H1 (cell line): Measurements from ENCODE around the gene ATG9B. TPM values are rescaled to one million over a fixed set of nuclear protein-coding genes. Genes with fewer than 3 reads are reported as not detected.

Experiments
- CTCF ChIA-PET: fragments of 300-600 bp; sonication (Branson Sonifier 250); formaldehyde crosslinking; loops from one replicate; lab custom pipeline; 2021; ENCODE audit not compliant: partially characterized antibody; lab: Charles Lee
- POLR2A ChIA-PET: fragments of 300-600 bp; sonication (Branson Sonifier 250); formaldehyde crosslinking; loops from one replicate; lab custom pipeline; 2021; ENCODE audit warnings: inconsistent platforms; ENCODE audit not compliant: partially characterized antibody; lab: Charles Lee
- DNase-seq, 2 experiments: peaks; one replicate each; pipeline versions ENCODE4 v3.0.0 to v3.0.0-alpha.2; 2010 to 2022; ENCODE audit warnings: low spot score in 2 of 2, low read depth in 1 of 2, mixed read lengths in 1 of 2
- FAIRE-seq: peaks from 2 replicates; lab custom pipeline; 2011; peaks lifted over from hg19 to GRCh38; lab: Jason Lieb, UNC
- H2AFZ ChIP-seq: 2 replicates; pipeline ENCODE4 v1.8.1; 2012; ENCODE audit warnings: low read length, inconsistent platforms
- H2AK5ac ChIP-seq: 2 replicates; pipeline ENCODE4 v1.6.1; 2013; ENCODE audit warnings: low read depth, low read length
- H2BK120ac ChIP-seq: replicated peaks from 2 replicates; pipeline ENCODE3; 2013; ENCODE audit warnings: low read depth, low read length, inconsistent platforms
- H2BK12ac ChIP-seq: 2 replicates; pipeline ENCODE4 v1.6.1; 2013; ENCODE audit warnings: low read depth, low read length
- H2BK15ac ChIP-seq: 2 replicates; pipeline ENCODE4 v1.6.1; 2013; ENCODE audit warnings: low read length
- H2BK20ac ChIP-seq: 2 replicates; pipeline ENCODE4 v1.6.1; 2013; ENCODE audit warnings: low read length
- H2BK5ac ChIP-seq: 2 replicates; pipeline ENCODE4 v1.6.1; 2013; ENCODE audit warnings: low read depth, low read length
- H3K14ac ChIP-seq: 2 replicates; pipeline ENCODE4 v1.6.1; 2013; ENCODE audit warnings: inconsistent platforms; ENCODE audit not compliant: insufficient read length
- H3K18ac ChIP-seq: 2 replicates; pipeline ENCODE4 v1.6.1; 2013; ENCODE audit warnings: low read length; ENCODE audit errors: extremely low read depth
- H3K23ac ChIP-seq: 2 replicates; pipeline ENCODE4 v1.6.1; 2013; ENCODE audit warnings: inconsistent platforms; ENCODE audit not compliant: insufficient read length
- H3K23me2 ChIP-seq: 2 replicates; pipeline ENCODE4 v1.6.1; 2013; ENCODE audit warnings: low read depth, low read length
- H3K27ac ChIP-seq: 2 replicates; pipeline ENCODE4 v1.6.1; 2011; ENCODE audit warnings: low read depth, low read length, inconsistent platforms
- H3K27me3 ChIP-seq, 4 experiments: replicated peaks in 1 of 4; 1 replicate in 1 of 4; 2 replicates in 3 of 4; pipeline versions ENCODE4 v1.6.1 to v1.8.1; 2011 to 2013; ENCODE audit warnings: low read length in 3 of 4, mild to moderate bottlenecking in 3 of 4, inconsistent platforms in 2 of 4, mixed read lengths in 2 of 4, moderate library complexity in 1 of 4; ENCODE audit not compliant: control insufficient read depth in 3 of 4, insufficient read depth in 3 of 4; ENCODE audit errors: extremely low read depth in 1 of 4
- H3K36me3 ChIP-seq, 4 experiments: 2 replicates each; pipeline versions ENCODE4 v1.6.1 to v1.8.1; 2011 to 2013; ENCODE audit warnings: mild to moderate bottlenecking in 4 of 4, low read length in 3 of 4, moderate library complexity in 2 of 4, control low read depth in 1 of 4, inconsistent platforms in 1 of 4; ENCODE audit not compliant: insufficient read depth in 4 of 4, control insufficient read depth in 2 of 4
- H3K4ac ChIP-seq: replicated peaks from 2 replicates; pipeline ENCODE3; 2013; ENCODE audit warnings: low read length, low read depth, mixed read lengths, inconsistent platforms; ENCODE audit not compliant: insufficient read length
- H3K4me1 ChIP-seq, 4 experiments: replicated peaks in 1 of 4; 1 replicate in 1 of 4; 2 replicates in 3 of 4; pipeline versions ENCODE4 v1.6.1 to v1.8.1; 2011 to 2013; ENCODE audit warnings: low read length in 3 of 4, inconsistent platforms in 2 of 4, mixed read lengths in 1 of 4; ENCODE audit not compliant: insufficient read depth in 4 of 4, control insufficient read depth in 3 of 4
- H3K4me2 ChIP-seq, 2 experiments: 2 replicates each; pipeline versions ENCODE4 v1.6.1 to v1.8.1; 2011 to 2013; ENCODE audit warnings: low read depth in 2 of 2, low read length in 2 of 2, control low read depth in 1 of 2, inconsistent platforms in 1 of 2, mild to moderate bottlenecking in 1 of 2; ENCODE audit not compliant: insufficient read depth in 1 of 2
- H3K4me3 ChIP-seq, 4 experiments: fragments of 200-600, 300-600 bp in 1 of 4; sonication (generic), shearing (Covaris generic), sonication (Bioruptor Twin) in 1 of 4; 2 replicates each; pipeline versions ENCODE4 v1.5.1 to v1.8.1; 2011 to 2016; ENCODE audit warnings: low read length in 4 of 4, low read depth in 3 of 4, control low read depth in 2 of 4, inconsistent platforms in 2 of 4, mild to moderate bottlenecking in 2 of 4, mixed read lengths in 1 of 4, moderate library complexity in 1 of 4; ENCODE audit not compliant: insufficient read depth in 2 of 4; ENCODE audit errors: extremely low read depth in 1 of 4
- H3K56ac ChIP-seq: replicated peaks from 2 replicates; pipeline ENCODE3; 2013; ENCODE audit warnings: low read depth, mild to moderate bottlenecking, mixed read lengths, low read length, inconsistent platforms; ENCODE audit not compliant: insufficient read length
- H3K79me1 ChIP-seq: 2 replicates; pipeline ENCODE4 v1.6.1; 2013; ENCODE audit warnings: low read depth, low read length, control low read depth
- H3K79me2 ChIP-seq, 2 experiments: 2 replicates each; pipeline versions ENCODE4 v1.6.1 to v1.8.1; 2012 to 2013; ENCODE audit warnings: low read length in 2 of 2, mild to moderate bottlenecking in 2 of 2, inconsistent platforms in 1 of 2; ENCODE audit not compliant: insufficient read depth in 2 of 2, control insufficient read depth in 1 of 2
- H3K9ac ChIP-seq, 4 experiments: replicated peaks in 1 of 4; 1 replicate in 1 of 4; 2 replicates in 3 of 4; pipeline versions ENCODE4 v1.6.1 to v1.8.1; 2011 to 2013; ENCODE audit warnings: low read depth in 3 of 4, low read length in 3 of 4, control low read depth in 2 of 4, mild to moderate bottlenecking in 2 of 4, moderate library complexity in 2 of 4, inconsistent platforms in 1 of 4; ENCODE audit errors: extremely low read depth in 1 of 4
- H3K9me3 ChIP-seq, 2 experiments: 2 replicates each; pipeline versions ENCODE4 v1.6.1 to v1.8.1; 2012 to 2013; ENCODE audit warnings: mild to moderate bottlenecking in 2 of 2, moderate library complexity in 2 of 2, control low read depth in 1 of 2, inconsistent platforms in 1 of 2, low read depth in 1 of 2, low read length in 1 of 2, mixed read lengths in 1 of 2; ENCODE audit not compliant: insufficient read depth in 2 of 2
- H4K20me1 ChIP-seq, 2 experiments: replicated peaks in 1 of 2; 2 replicates each; pipeline versions ENCODE3 to v1.8.1; 2011 to 2013; ENCODE audit warnings: inconsistent platforms in 2 of 2, low read length in 2 of 2, mild to moderate bottlenecking in 1 of 2; ENCODE audit not compliant: insufficient read depth in 2 of 2, control insufficient read depth in 1 of 2
- H4K5ac ChIP-seq: 2 replicates; pipeline ENCODE4 v1.6.1; 2013; ENCODE audit warnings: low read length, low read depth, mixed read lengths, inconsistent platforms; ENCODE audit not compliant: insufficient read length
- H4K8ac ChIP-seq: 2 replicates; pipeline ENCODE4 v1.8.0; 2013; ENCODE audit warnings: mild to moderate bottlenecking, moderate library complexity, low read length, inconsistent platforms; ENCODE audit not compliant: insufficient read depth; ENCODE audit errors: extremely low read depth
- H4K91ac ChIP-seq: replicated peaks from 2 replicates; pipeline ENCODE3; 2013; ENCODE audit warnings: low read length, mixed read lengths, inconsistent platforms; ENCODE audit not compliant: insufficient read length
- GTF2F1 ChIP-seq: IDR thresholded peaks from 2 replicates; pipeline ENCODE4 v1.6.1; 2012; ENCODE audit warnings: low read depth, low read length, improper control_type of control experiment, borderline replicate concordance
- WGBS, 2 experiments: shearing (Covaris generic) in 1 of 2; methylation state at CpG; one replicate each; pipeline versions ENCODE4 v1.1.6 to v1.1.7; 2013 to 2015; ENCODE audit warnings: low lambda C conversion rate in 2 of 2, mixed read lengths in 2 of 2, inconsistent platforms in 1 of 2, low coverage in 1 of 2, missing lambda C conversion rate in 1 of 2; ENCODE audit not compliant: insufficient replicate concordance in 2 of 2, insufficient coverage in 1 of 2, insufficient read length in 1 of 2; ENCODE audit errors: extremely low coverage in 1 of 2, missing lambda C conversion rate in 1 of 2; 5-methylcytosine and 5-hydroxymethylcytosine counted together
- long read RNA-seq, 2 experiments: library from RNA in 1 of 2; library from capped mRNA in 1 of 2; stranded (forward); transcript quantifications; one replicate each; pipeline ENCODE4 v2.0.0, GENCODE V29; 2021; ENCODE audit warnings: inconsistent platforms in 1 of 2
- polyA minus RNA-seq, 3 experiments: library from RNA; depleted of rRNA, polyadenylated mRNA; stranded (reverse); fragments of >200 nt; gene quantifications; 1 replicate in 2 of 3; 2 replicates in 1 of 3; pipeline ENCODE4 v1.2.3, GENCODE V29; 2011
- polyA plus RNA-seq, 7 experiments: library from polyadenylated mRNA; depleted of rRNA in 3 of 7; stranded (reverse) in 5 of 7; unstranded in 2 of 7; fragments of >200 nt in 5 of 7; fragments of 200-250 nt in 2 of 7; gene quantifications; 1 replicate in 5 of 7; 2 replicates in 1 of 7; 4 replicates in 1 of 7; pipeline versions ENCODE4 v1.2.1 to v1.2.3, GENCODE V29; 2011 to 2013; ENCODE audit warnings: missing spikeins in 2 of 7, mixed read lengths in 2 of 7
- total RNA-seq: library from RNA; stranded (reverse); fragmentation: NEBNext Ultra II Directional; extraction: Animal tissue kit (Norgen Biotek cat#: 25700); gene quantifications from 2 replicates; pipeline ENCODE4 v1.2.1, GENCODE V29; 2021

ATG9B gene
- total RNA-seq = 2.3 and 2.6 TPM in 2 replicates
- 1.4 and 2.7 TPM in 2 replicates for polyA plus RNA-seq (2011; rRNA removed)
- polyA plus RNA-seq (2011; cell fraction: cytosol; rRNA removed) = 2.7 TPM
- polyA plus RNA-seq (2011; cell fraction: nucleus; rRNA removed) = 6.4 TPM
- polyA plus RNA-seq (2012, experiment 1 of 2) = 2.7 to 4.3 TPM (median 3.1 TPM) in 4 replicates
- polyA plus RNA-seq (2012, experiment 2 of 2) = 0.79 TPM
- polyA plus RNA-seq (2013, experiment 1 of 2) = 1.7 TPM
- 1.8 TPM for polyA plus RNA-seq (2013, experiment 2 of 2)
- 0.19 and 0.51 TPM in 2 replicates for polyA minus RNA-seq (2011; rRNA and poly(A)+ RNA removed)
- 0.88 TPM for polyA minus RNA-seq (2011; cell fraction: cytosol; rRNA and poly(A)+ RNA removed)
- 0.60 TPM for polyA minus RNA-seq (2011; cell fraction: nucleus; rRNA and poly(A)+ RNA removed)
- long read RNA-seq, experiment 1, partial matches to known transcripts = 0 of 1 reads
- long read RNA-seq, experiment 1, other reads (novel, unspliced or antisense) = 0 of 1 reads
- long read RNA-seq, experiment 2, partial matches to known transcripts = 1 of 2 reads
- long read RNA-seq, experiment 2, other reads (novel, unspliced or antisense) = 1 of 2 reads

- H4K91ac ChIP-seq = no peak within 1 kb of the TSS
- H3K4me1 ChIP-seq = peaks cover 0 to 6% (median 4%) of the 10 kb centered on the region in 4 experiments; a peak in 3 of 7 replicates
- no peak within 1 kb of the TSS; the same call in 1 of the 2 replicates for H2AK5ac ChIP-seq
- ChIA-PET CTCF (interaction anchor here (0.7 to 8.0 kb wide), 10 partner anchors 8 to 146 kb away, joined by 3 to 116 read pairs (median 3); no protein-coding TSS in a partner anchor), POLR2A (no interaction called here)
- no peak within 1 kb of the TSS for H3K4me2 ChIP-seq
- H3K79me2 ChIP-seq = no peaks in the 10 kb centered on the region
- H4K5ac ChIP-seq = no peak within 1 kb of the TSS
- no peak within 1 kb of the TSS for H3K14ac ChIP-seq
- H3K4me3 ChIP-seq = no peak within 1 kb of the TSS
- no peak within 1 kb of the TSS for H3K18ac ChIP-seq
- H3K23me2 ChIP-seq = peaks cover 3% of the 10 kb centered on the region; the same call in 1 of the 2 replicates
- no peak within 1 kb of the TSS; a peak in 1 of 7 replicates for H3K9ac ChIP-seq
- no peaks in the 10 kb centered on the region for H3K9me3 ChIP-seq
- H2AFZ ChIP-seq = no peak within 1 kb of the TSS
- peak within 1 kb of the TSS; percentile 88; the same call in 1 of the 2 replicates for H2BK15ac ChIP-seq
- no peak within 1 kb of the TSS for H3K23ac ChIP-seq
- H2BK5ac ChIP-seq = no peak within 1 kb of the TSS
- H3K56ac ChIP-seq = no peak within 1 kb of the TSS
- no peak within 1 kb of the TSS for H3K27ac ChIP-seq
- no peak for DNase-seq
- 0 out of 2 replicates have a peak within 1 kb of the TSS, but pooled peaks have one; percentile 17 for H2BK12ac ChIP-seq
- no peaks in the 10 kb centered on the region for H4K20me1 ChIP-seq
- H3K4ac ChIP-seq = no peak within 1 kb of the TSS
- H2BK120ac ChIP-seq = no peak within 1 kb of the TSS
- 83% methylated on average over 4 of the region's 4 CpGs; no CpG with 5 or more reads in 1 of the 2 experiments for WGBS, 2 experiments
- no peak for TF ChIP-seq GTF2F1
- H4K8ac ChIP-seq = no peak within 1 kb of the TSS
- H3K79me1 ChIP-seq = no peaks in the 10 kb centered on the region
- peaks cover 1 to 18% (median 15%) of the 10 kb centered on the region in 4 experiments for H3K27me3 ChIP-seq
- no peak within 1 kb of the TSS for H2BK20ac ChIP-seq
- no peak for FAIRE-seq
- H3K36me3 ChIP-seq = no peaks in the 10 kb centered on the region
Observed at GRCh38 chr7:151024435-151025056, at the start of gene ATG9B. ATG9B (minus strand) TSS chr7:151024494; CDS start chr7:151024423, 71 bp downstream.
